Activated CD8-positive, alpha-beta memory T cell treated with anti-CD3 and anti-CD28 coated beads for 1 hour (primary cell): Measurements from ENCODE around the gene THSD4.

Experiments
- DNase-seq, 2 donors: peaks; one replicate each; pipeline ENCODE4 v3.0.0-alpha.2; 2020; ENCODE audit warnings: low read depth in 1 of 2; ENCODE audit errors: extremely low read depth in 1 of 2

The THSD4 gene

GRCh38 chr15:71599418-71600151 lies 484.3 kb downstream of the THSD4 start:
- no peak for DNase-seq

DNA sequence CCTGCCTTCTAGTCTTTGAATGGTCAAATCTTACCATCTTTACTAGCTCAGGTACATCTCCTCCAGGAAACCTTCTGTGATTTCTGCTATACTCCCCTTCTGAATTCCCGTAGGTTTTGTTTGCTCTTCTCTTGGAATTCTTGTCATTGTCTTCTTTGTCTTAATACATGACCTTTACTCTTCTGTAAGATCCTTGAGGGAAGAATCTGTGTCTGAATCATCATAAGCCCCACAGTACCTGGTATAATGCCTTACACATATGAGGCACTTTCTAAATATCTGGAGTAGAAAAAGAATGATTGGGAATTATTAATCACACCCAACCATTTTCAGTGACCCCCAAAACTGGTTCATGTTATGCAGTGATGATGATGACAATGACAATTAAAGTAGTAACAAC lies 485.0 kb downstream of the THSD4 start:
- DNase-seq = no peak

DNA sequence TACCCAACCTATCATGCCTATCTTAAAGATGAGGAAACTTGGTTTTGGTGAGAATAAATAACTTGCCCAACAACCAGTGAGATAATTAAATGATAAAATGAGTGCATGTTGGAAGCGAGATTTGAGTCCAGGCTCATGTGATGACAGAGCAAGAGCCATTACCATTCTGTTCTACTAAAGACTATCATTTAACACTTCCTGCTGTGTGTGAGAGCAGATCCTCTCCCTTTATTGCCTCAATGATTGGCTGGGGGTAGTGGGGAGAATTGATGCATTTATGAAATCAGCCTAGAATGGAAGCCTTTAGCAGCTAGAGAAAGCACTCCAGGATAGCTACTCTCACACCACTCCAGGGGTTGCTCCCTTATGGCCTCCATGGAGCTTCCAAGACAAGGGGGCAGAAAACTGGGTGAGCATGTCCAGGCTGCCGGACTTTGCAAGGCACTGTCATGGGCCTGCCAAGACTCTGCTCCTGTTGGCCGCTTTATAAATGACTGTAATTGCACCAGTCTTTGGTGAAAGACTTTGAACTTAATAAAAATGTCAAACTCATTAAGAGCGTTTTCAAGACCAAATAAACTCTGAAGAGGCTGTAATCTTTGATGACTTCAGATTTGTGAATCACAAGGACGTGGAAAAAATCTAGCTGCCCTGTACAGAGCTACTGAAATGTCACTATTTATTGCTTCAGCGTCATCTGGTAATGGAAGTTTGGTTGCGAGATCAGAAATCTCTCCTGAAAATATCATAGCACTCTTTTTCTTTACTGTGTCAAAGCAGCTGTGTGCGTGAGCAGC lies 486.0 kb downstream of the THSD4 start:
- no peak for DNase-seq

DNA sequence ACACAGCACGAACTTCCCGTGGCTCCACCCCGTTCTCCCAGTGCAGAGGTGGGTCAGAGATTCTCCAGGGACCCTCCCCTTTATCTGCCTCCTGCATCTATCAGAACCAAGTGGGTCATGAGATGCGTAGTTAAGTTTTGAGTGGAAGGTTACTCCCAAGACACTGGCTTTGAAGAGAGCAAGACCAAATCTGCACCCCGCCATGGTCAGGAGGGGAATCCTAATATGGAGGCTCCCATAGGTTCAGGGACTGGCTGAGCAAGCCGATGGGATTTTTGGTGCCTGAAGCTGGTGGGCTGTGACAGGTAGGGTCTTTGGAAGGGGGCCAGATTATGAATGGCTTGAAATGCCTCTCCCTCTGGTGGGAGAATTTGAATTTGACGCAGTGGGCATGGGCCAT lies 488.1 kb downstream of the THSD4 start:
- no peak for DNase-seq

DNA sequence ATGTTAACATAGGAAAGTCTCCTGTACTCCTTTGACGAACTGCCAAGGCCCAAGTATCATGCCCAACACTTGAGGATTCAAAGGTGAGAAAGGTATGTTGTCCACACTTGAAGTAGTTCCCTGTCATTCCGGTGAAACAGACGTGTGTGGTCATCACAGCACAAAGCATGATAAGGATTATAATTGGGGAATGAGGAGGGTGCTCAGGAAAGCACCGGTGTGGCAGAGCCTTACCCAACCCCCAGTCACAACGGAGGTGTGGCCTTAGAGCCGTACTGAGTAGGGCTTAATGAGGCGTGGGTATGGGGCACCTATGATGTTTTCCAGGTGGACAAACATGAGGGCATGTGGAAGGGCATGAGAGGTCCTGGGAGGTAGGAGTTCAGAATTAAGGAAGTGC lies 492.1 kb downstream of the THSD4 start:
- no peak for DNase-seq

DNA sequence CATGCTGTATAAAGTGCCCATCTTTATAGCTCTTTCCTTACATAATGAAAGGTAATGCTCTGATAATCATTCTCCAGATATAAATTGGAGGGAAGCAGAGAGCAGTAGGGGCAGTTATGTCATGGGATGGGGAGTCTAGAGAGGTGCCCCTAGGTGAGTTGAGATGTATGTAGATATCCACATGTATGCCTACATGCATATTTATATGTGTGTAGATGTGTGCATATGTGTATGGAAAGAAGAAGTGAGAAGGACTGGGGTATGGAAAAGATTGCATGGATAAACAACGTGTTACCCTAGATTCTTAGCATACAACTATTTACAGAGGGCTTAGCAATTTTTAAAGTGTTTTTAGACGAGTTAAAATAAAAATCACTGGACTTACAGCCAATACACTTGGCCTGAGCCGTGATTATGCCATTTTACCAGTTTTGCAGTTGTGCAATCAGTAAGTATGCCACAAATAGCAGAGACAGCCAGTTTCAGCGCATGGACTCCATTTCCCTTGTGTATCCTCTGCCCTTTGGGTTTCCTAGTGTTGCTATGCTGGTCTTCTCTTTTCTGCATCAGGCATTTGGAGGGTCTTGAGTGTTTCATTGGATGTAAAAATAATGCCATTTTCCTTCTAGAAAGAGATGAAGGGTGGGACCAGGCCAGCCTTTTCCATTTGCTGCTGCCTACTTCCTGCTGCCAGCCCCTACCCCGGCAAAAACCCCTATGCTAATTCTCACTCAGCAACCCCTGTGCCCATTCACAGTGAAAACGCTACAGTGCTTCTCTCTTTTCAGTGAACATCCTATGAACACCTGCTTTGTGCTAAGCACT lies 495.7 kb downstream of the THSD4 start:
- DNase-seq = no peak

DNA sequence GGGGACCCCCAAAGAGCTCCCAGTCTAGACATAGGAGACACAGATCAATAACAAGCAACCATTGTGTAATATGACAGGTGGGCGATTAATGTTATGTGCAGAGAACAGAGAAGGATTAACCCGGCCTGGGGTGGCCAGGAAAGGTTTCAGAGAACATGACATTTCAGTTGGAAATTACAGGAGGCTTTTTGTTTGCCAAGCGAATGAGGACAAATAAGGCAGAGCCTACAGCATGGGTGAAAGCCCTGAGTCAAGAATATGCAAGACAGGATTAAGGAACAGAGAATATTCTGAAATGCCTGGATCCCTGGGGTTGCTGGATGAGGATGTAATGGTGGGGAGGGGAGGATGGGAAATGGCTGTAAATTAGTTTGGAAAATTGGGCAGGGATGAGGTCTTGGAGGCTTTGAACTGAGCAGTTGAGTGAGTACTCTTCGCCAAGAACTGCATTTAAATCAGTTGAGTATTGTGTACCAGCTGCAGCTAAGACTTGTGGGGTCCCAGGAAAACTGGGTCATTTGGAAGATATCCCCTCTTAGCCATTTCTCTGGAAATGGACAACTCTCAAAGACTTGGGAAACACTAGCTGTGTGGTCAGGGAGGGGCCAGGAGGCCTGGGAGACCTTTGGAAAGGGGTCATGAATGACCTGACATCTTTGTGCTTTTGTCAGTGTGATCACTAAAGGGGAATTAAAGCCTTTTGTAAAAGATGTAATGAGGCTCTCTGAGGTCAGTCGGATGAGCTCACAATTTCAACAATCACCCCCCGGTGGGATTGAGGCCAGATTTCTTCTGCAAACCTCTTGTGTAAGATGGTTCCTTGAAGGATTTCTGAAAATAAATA lies 496.5 kb downstream of the THSD4 start:
- no peak for DNase-seq

DNA sequence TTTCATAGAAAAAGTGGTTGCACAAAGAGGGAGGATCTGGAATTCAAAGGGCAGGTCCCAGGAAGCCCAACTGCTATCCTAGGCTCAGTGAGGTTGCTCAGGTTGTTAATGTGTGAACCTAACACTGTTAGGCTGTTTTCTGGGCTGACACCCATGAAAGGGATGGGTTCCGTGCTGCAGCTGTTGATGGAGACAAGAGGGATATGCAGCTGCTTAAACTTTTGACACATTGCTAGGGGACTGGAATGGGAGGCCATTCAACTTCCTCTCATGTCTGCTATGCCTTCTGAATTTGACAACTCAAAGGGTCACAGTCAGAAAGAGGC lies 497.1 kb downstream of the THSD4 start:
- DNase-seq = no peak

DNA sequence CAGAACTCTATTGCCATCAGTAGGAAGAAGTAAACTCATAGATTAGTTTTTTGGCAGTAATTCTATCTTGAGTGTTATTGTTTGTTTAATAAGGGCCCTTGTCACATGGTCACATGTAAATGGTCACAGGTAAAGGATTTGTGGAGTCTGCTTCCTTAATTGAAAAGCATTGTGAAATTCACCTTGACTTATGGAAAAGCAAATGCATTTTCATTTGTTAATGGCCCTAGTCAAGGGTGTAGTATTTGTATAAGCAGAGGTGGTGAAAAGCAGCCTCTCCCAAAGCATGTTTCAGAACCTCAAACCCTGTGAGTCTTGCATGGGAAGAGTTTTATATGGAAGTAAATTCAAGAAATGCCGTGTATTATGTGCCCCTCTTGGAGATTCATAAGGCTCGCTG lies 497.6 kb downstream of the THSD4 start:
- no peak for DNase-seq

- no peak for DNase-seq
Measured at GRCh38 chr15:71623111-71623510, 507.8 kb downstream of the THSD4 start.

DNA sequence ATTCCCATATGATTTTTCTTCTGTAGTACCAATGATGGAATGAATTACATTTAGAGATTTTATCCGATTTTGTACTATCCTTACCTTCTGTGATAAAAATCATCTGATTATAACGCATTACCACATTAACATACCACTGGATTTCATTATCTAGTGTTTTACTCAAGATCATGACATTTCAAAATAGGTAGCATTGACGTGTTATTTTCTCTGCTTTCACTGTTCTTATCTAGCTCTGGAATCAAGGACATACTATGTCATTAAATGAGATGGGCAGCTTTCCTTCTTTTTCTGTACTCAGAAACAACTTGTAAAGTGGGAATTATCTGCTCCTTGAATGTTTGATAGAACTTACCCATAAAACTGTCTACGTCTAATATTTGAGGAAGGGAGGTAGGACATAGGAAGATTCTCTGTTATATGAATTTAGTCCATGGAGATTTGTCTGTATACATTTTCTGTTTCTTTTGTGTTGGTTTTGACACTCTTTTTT lies 511.4 kb downstream of the THSD4 start:
- no peak for DNase-seq

GRCh38 chr15:71627188-71627587 lies 511.9 kb downstream of the THSD4 start:
- no peak for DNase-seq

- DNase-seq = no peak
Measured at GRCh38 chr15:71627604-71628003, 512.3 kb downstream of the THSD4 start.

GRCh38 chr15:71628988-71629770 lies 513.9 kb downstream of the THSD4 start:
- DNase-seq = no peak

- DNase-seq = no peak
Measured at GRCh38 chr15:71629781-71630474, 514.7 kb downstream of the THSD4 start.

DNA sequence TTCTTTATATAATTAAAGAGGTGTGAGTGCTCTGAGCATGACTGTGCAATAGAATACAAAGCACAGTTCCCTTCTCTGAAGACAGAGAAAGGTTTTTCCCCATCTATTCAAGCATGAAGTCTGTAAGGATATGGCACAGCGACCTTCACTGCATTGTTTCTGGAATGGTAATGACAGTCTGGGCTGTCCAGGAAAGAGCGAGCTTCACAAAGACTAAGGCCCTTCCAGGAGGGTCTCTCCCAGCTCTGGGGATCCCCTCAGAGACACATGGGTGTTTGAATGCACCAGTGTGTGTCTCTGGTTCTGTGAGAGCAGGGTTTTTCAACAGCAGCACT lies 515.2 kb downstream of the THSD4 start:
- DNase-seq = no peak

DNA sequence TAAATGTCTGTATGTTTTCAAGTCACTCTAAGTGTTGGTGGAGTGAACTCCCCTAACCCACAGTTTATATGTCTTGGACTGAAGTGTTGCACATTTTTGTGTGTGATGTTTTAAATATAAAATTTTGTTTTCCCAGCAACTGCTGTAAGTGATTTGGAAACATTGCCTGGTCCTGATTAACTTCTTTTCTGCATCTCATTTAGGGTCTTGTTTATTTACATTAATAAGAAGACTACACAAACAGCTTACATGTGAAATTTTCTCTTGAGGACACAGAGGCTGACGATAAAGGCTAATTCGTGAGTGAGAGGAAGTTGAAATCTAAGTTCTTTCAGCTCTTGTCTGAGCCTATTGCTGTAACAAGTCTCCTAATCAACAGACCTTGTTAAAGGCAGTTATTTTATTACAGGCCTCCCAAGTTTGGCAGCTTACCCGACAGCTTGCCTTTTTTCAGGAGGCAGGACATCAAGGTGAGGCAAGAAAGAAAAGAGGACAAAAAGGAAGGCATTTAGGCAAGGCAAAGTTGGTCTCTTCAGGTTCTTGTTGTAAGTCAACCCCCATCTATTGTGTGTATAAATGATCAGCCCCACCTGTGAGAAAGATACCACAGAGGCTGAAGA lies 517.4 kb downstream of the THSD4 start:
- no peak for DNase-seq

- no peak for DNase-seq
Measured at GRCh38 chr15:71634820-71635560, 519.7 kb downstream of the THSD4 start.
